Lower lobe of right lung (tissue), 2 donors: ENCODE results near the gene MPZL2. TPM values are rescaled to one million over a fixed set of nuclear protein-coding genes. Genes with fewer than 3 reads are reported as not detected.

Experiments used
- ATAC-seq, 2 donors: fragments of 200-7000 bp; cut with Tn5 transposase; one replicate each; pipeline ENCODE4 v1.9.1; 2020 to 2022; ENCODE audit warnings: mild to moderate bottlenecking in 2 of 2, moderate library complexity in 2 of 2
- DNase-seq: peaks from one replicate; pipeline ENCODE4 v3.0.0-alpha.2; 2020
- H3K27ac ChIP-seq: fragments of 200-600 bp; one replicate; pipeline ENCODE4 v1.8.0; 2022
- H3K27me3 ChIP-seq: fragments of 200-600 bp; one replicate; pipeline ENCODE4 v1.8.0; 2022; ENCODE audit warnings: low read depth
- H3K36me3 ChIP-seq: fragments of 200-600 bp; one replicate; pipeline ENCODE4 v1.8.0; 2022; ENCODE audit warnings: mild to moderate bottlenecking
- H3K4me1 ChIP-seq: fragments of 200-600 bp; one replicate; pipeline ENCODE4 v1.8.0; 2022
- H3K4me3 ChIP-seq: fragments of 200-600 bp; one replicate; pipeline ENCODE4 v1.8.0; 2022; ENCODE audit warnings: mild to moderate bottlenecking
- H3K9me3 ChIP-seq: fragments of 200-600 bp; one replicate; pipeline ENCODE4 v1.8.0; 2022
- CTCF ChIP-seq: fragments of 200-600 bp; IDR thresholded peaks from one replicate; pipeline ENCODE4 v1.8.0; 2022; ENCODE audit warnings: antibody characterized with exemption, mild to moderate bottlenecking
- intact Hi-C: fragments of 100-400 bp; cut with DNase I; formaldehyde crosslinking; loops from one replicate; pipeline ENCODE4 v1.11.0; 2022
- total RNA-seq: library from RNA; stranded (reverse); fragmentation: NEBNext Ultra II Directional; extraction: Animal tissue kit (Norgen Biotek cat#: 25700); gene quantifications from one replicate; pipeline ENCODE4 v1.2.1, GENCODE V29; 2021
- donor health status: DM: no; HTN: yes; CAD: no; lungs with severe emphysema.

The MPZL2 gene
- total RNA-seq, 1 donor from 2014 or later = 85.3 TPM

GRCh38 chr11:118264569-118265465 lies 720 bp upstream of the MPZL2 start:
- Histone ChIP-seq H3K36me3 (peaks cover 8% of the 10 kb centered on the region), H3K9me3 (no peaks in the 10 kb centered on the region), H3K27me3 (no peaks in the 10 kb centered on the region), H3K27ac (peak overlapping the region; percentile 72), H3K4me3 (peak overlapping the region; percentile 54), H3K4me1 (peaks cover 35% of the 10 kb centered on the region)
- TF ChIP-seq CTCF = no peak
- intact Hi-C loops = no loop called here
- no peak for ATAC-seq
- DNase-seq = no peak

- DNase-seq = no peak
- Histone ChIP-seq H3K9me3 (no peaks in the 10 kb centered on the region), H3K36me3 (peaks cover 19% of the 10 kb centered on the region), H3K27me3 (no peaks in the 10 kb centered on the region), H3K27ac (peak overlapping the region; percentile 72), H3K4me1 (peaks cover 35% of the 10 kb centered on the region), H3K4me3 (peak overlapping the region; percentile 54)
- peak in 1 of 2 donors; percentile 38 for ATAC-seq
- no peak for TF ChIP-seq CTCF
- intact Hi-C loops = no loop called here
Measured at GRCh38 chr11:118263112-118263511, 985 bp downstream of the MPZL2 start.

- no peaks in the 10 kb centered on the region for H3K27me3 ChIP-seq
- H3K27ac ChIP-seq = no peak overlapping the region
- DNase-seq = no peak
- H3K9me3 ChIP-seq = no peaks in the 10 kb centered on the region
- intact Hi-C loops = no loop called here
- no peak for TF ChIP-seq CTCF
- ATAC-seq = no peak
- peaks cover 38% of the 10 kb centered on the region for H3K36me3 ChIP-seq
- H3K4me1 ChIP-seq = peaks cover 29% of the 10 kb centered on the region
- H3K4me3 ChIP-seq = no peak overlapping the region
Measured at GRCh38 chr11:118260353-118260752, 3.7 kb downstream of the MPZL2 start.

GRCh38 chr11:118259138-118259537 lies 5.0 kb downstream of the MPZL2 start:
- Histone ChIP-seq H3K4me3 (no peak overlapping the region), H3K27me3 (no peaks in the 10 kb centered on the region), H3K27ac (no peak overlapping the region), H3K9me3 (no peaks in the 10 kb centered on the region), H3K4me1 (peaks cover 21% of the 10 kb centered on the region), H3K36me3 (peaks cover 38% of the 10 kb centered on the region)
- DNase-seq (no peak), ATAC-seq (no peak)
- intact Hi-C loops = no loop called here
- TF ChIP-seq CTCF = no peak

- Histone ChIP-seq H3K9me3 (no peaks in the 10 kb centered on the region), H3K4me3 (no peak overlapping the region), H3K27ac (no peak overlapping the region), H3K27me3 (no peaks in the 10 kb centered on the region), H3K36me3 (peaks cover 38% of the 10 kb centered on the region), H3K4me1 (peaks cover 16% of the 10 kb centered on the region)
- no peak for TF ChIP-seq CTCF
- DNase-seq (no peak), ATAC-seq (no peak)
- intact Hi-C loops = no loop called here
Measured at GRCh38 chr11:118258410-118258809, 5.7 kb downstream of the MPZL2 start.
